OCI-LY3 (cell line): ENCODE results near the gene HMCN1.

Source experiments
- CTCF ChIP-seq: fragments of 200-600, 300-600 bp; sonication (generic); IDR thresholded peaks from 2 replicates; pipeline ENCODE4 v1.5.1; 2014; ENCODE audit warnings: antibody characterized with exemption, low read length, low read depth
- EZH2phosphoT487 ChIP-seq: fragments of 200-600 bp; shearing (Covaris generic); IDR thresholded peaks from 2 replicates; pipeline ENCODE4 v1.6.1; 2018; ENCODE audit warnings: antibody characterized with exemption, mixed run types, low read depth

DNA sequence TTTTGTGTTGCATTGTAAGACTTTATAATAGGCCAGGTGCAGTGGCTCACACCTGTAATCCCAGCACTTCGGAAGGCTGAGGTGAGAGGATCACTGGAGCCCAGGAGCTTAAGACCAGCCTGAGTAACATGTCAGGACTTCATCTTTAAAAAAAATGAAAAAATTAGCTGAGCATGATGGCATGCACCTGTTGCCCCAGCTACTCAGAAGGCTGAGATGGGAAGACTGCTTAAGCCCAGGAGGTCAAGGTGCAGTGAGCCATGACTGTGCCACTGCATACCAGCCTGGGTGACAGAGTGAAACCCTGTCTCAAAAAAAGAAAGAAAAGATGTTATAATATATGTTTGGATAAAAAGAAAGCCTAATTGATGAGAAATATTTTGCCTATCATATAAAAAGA, 34.9 kb downstream of the HMCN1 start:
- TF ChIP-seq CTCF = no peak
- no peak for TF ChIP-seq EZH2phosphoT487
